Ishikawa (cell line): Measurements from ENCODE around the gene APBB2.

Experiments used
- CEBPB ChIP-seq: IDR thresholded peaks from 2 replicates; pipeline ENCODE4 v1.6.1; 2012
- CREB1 ChIP-seq: IDR thresholded peaks from 2 replicates; pipeline ENCODE4 v1.6.1; 2012; ENCODE audit warnings: low read depth
- EGR1 ChIP-seq: IDR thresholded peaks from 2 replicates; pipeline ENCODE4 v1.6.1; 2012
- EP300 ChIP-seq: IDR thresholded peaks from 2 replicates; pipeline ENCODE4 v1.6.1; 2012; ENCODE audit warnings: borderline replicate concordance
- FOXM1 ChIP-seq: IDR thresholded peaks from 2 replicates; pipeline ENCODE4 v1.6.1; 2012; ENCODE audit warnings: low read depth, borderline replicate concordance
- MAX ChIP-seq: IDR thresholded peaks from 2 replicates; pipeline ENCODE4 v1.6.1; 2012
- NFIC ChIP-seq: IDR thresholded peaks from 2 replicates; pipeline ENCODE4 v1.6.1; 2012
- RAD21 ChIP-seq: IDR thresholded peaks from 2 replicates; pipeline ENCODE4 v1.6.1; 2012; ENCODE audit warnings: low read depth
- TAF1 ChIP-seq: IDR thresholded peaks from 2 replicates; pipeline ENCODE4 v1.6.1; 2012; ENCODE audit warnings: low read depth, mild to moderate bottlenecking
- TEAD4 ChIP-seq: IDR thresholded peaks from 2 replicates; pipeline ENCODE4 v1.6.1; 2012
- USF1 ChIP-seq: IDR thresholded peaks from 2 replicates; pipeline ENCODE4 v1.6.1; 2012
- YY1 ChIP-seq: IDR thresholded peaks from 2 replicates; pipeline ENCODE4 v1.6.1; 2012; ENCODE audit warnings: low read depth
- ZBTB7A ChIP-seq: IDR thresholded peaks from 2 replicates; pipeline ENCODE4 v1.6.1; 2012; ENCODE audit warnings: low read depth
- TF ChIP-seq, protein P1 (sequence below): IDR thresholded peaks from 2 replicates; pipeline ENCODE4 v1.6.1; 2012; ENCODE audit warnings: low read depth, mild to moderate bottlenecking

The APBB2 gene

GRCh38 chr4:41058426-41058825, 155.9 kb downstream of the APBB2 start:
- TF ChIP-seq TEAD4 = no peak
- TF ChIP-seq RAD21 = no peak
- TF ChIP-seq EGR1 = no peak
- TF ChIP-seq TAF1 = no peak
- TF ChIP-seq USF1 = no peak
- TF ChIP-seq ZBTB7A = no peak
- TF ChIP-seq MAX = no peak
- TF ChIP-seq, protein P1, sequence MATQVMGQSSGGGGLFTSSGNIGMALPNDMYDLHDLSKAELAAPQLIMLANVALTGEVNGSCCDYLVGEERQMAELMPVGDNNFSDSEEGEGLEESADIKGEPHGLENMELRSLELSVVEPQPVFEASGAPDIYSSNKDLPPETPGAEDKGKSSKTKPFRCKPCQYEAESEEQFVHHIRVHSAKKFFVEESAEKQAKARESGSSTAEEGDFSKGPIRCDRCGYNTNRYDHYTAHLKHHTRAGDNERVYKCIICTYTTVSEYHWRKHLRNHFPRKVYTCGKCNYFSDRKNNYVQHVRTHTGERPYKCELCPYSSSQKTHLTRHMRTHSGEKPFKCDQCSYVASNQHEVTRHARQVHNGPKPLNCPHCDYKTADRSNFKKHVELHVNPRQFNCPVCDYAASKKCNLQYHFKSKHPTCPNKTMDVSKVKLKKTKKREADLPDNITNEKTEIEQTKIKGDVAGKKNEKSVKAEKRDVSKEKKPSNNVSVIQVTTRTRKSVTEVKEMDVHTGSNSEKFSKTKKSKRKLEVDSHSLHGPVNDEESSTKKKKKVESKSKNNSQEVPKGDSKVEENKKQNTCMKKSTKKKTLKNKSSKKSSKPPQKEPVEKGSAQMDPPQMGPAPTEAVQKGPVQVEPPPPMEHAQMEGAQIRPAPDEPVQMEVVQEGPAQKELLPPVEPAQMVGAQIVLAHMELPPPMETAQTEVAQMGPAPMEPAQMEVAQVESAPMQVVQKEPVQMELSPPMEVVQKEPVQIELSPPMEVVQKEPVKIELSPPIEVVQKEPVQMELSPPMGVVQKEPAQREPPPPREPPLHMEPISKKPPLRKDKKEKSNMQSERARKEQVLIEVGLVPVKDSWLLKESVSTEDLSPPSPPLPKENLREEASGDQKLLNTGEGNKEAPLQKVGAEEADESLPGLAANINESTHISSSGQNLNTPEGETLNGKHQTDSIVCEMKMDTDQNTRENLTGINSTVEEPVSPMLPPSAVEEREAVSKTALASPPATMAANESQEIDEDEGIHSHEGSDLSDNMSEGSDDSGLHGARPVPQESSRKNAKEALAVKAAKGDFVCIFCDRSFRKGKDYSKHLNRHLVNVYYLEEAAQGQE = no peak
- no peak for TF ChIP-seq EP300

DNA sequence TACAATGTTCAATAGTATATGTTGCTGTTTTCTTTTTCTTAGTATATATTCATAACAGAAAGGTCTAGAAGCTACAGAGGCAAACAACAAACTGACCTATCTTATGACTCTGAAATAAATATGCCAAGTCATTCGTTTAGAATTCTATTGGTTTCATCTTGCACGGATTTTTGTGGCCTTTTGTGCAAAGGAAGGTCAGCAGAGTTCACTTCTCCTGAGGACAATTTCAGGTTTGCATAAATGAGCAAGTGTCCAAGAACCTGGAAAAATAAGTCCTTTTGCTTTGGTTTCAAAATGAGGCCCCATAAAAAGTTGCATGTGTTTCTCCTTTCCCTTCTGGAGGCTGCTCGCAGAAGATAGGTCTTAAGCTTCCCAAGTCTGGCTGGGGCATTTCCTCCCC, 156.9 kb downstream of the APBB2 start:
- TF ChIP-seq, protein P1 = no peak
- TF ChIP-seq RAD21 (no peak), EGR1 (no peak), ZBTB7A (no peak), MAX (no peak)

DNA sequence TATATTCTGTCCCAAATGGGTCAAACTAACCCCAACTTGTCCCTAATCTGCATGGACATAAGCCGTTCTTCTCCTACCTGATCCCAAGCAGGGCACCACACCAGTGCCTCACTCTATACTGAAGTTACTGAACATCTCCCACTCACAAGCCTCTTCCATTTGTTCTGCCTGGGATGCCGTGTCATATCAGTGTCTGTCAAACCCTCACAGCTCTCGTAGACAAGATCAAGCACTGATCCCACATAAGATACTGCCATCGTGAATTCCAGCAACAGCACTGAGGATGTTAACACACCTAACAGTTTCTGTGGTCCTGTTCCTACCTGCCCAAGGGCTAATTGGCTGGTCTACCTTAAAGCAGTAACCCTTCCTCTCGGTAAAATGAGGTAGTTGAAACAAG, 162.1 kb downstream of the APBB2 start:
- TF ChIP-seq NFIC (no peak), RAD21 (no peak), TEAD4 (no peak), CEBPB (no peak), EP300 (no peak), USF1 (no peak), MAX (no peak)
- TF ChIP-seq, protein P1 = no peak

GRCh38 chr4:41050880-41051775, 163.2 kb downstream of the APBB2 start:
- TF ChIP-seq NFIC = no peak
- TF ChIP-seq TEAD4 = no peak
- TF ChIP-seq USF1 = no peak
- TF ChIP-seq EGR1 = no peak
- no peak for TF ChIP-seq CREB1
- no peak for TF ChIP-seq ZBTB7A
- TF ChIP-seq MAX = no peak
- TF ChIP-seq CEBPB = no peak
- TF ChIP-seq, protein P1 = no peak
- no peak for TF ChIP-seq FOXM1
- no peak for TF ChIP-seq YY1
